SK-N-MC (cell line): Measurements from ENCODE around the gene RNLS.

Source experiments
- DNase-seq: peaks from one replicate; pipeline ENCODE4 v3.0.0-alpha.2; 2011; ENCODE audit warnings: low read depth, low spot score
- H3K27ac ChIP-seq: fragments of 200-600 bp; sonication (generic); 2 replicates; pipeline ENCODE4 v1.5.1; 2016; ENCODE audit warnings: mixed run types
- H3K36me3 ChIP-seq: fragments of 200-600 bp; sonication (generic); 2 replicates; pipeline ENCODE4 v1.6.1; 2017; ENCODE audit warnings: antibody characterized with exemption, low read length, mixed read lengths; ENCODE audit not compliant: insufficient read depth
- H3K4me3 ChIP-seq: fragments of 200-600 bp; sonication (generic); 2 replicates; pipeline ENCODE4 v1.5.1; 2016
- H3K9ac ChIP-seq: fragments of 200-600 bp; sonication (generic); 2 replicates; pipeline ENCODE4 v1.8.0; 2017; ENCODE audit warnings: mixed run types, mixed read lengths; ENCODE audit not compliant: insufficient read length
- H3K9me3 ChIP-seq: fragments of 200-600 bp; sonication (generic); 2 replicates; pipeline ENCODE4 v1.6.1; 2017; ENCODE audit warnings: low read depth, mild to moderate bottlenecking, antibody characterized with exemption, low read length, moderate library complexity, mixed read lengths
- EZH2 ChIP-seq: fragments of 200-600 bp; sonication (generic); IDR thresholded peaks from one replicate; pipeline ENCODE4 v1.6.1; 2017; ENCODE audit warnings: antibody characterized with exemption
- FOXP2 ChIP-seq: optimal IDR thresholded peaks from 2 replicates; pipeline ENCODE3; 2011; ENCODE audit warnings: mild to moderate bottlenecking, moderate library complexity; ENCODE audit not compliant: insufficient read depth; ENCODE audit errors: extremely low read length, control extremely low read depth
- POLR2AphosphoS5 ChIP-seq: IDR thresholded peaks from 2 replicates; pipeline ENCODE4 v1.6.1; 2012; ENCODE audit warnings: mild to moderate bottlenecking, low read depth, low read length, borderline replicate concordance

RNLS gene

DNA sequence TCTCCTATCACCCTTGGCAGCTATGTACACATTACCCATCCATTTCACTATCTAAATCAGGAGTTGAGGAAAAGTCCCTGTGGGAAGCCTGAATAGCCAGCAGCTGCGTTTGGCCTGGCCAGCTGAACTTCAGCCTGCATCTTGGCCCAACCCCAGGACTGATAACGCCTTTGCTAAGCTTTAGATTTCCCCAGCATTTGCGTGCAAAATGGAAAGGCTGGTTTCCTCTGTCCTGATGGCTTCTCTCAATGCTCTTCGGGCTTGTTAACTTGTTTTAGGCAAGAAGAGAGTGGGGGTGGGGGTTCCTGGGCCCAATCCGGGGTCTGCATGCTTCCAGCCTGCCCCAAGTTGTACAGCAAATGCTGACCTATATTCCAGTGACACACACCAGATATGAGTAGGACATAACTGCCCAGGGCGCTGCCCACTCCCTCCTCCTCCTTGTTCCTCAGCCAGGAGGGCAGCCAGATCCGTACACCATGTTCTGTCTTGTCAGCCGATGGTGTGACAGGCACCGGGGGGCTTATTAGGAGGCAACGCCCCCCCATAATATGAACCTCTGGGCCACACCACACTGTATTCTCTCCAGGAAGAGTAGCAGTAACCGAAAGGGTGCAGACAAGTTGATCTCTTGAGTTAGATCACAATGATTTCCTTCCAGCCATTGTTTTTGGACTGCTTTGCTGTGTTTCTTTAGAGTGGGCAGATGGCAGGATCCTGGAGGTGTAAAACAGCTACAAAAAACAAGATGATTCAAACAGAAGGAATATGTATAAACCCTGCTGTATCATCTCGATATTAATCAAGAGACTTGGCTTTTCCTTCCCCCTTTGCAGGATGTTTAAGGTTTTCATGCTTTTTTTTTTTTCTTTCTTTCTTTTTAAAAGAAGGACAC is 339.0 kb downstream of the RNLS start:
- no peaks in the 10 kb centered on the region for H3K36me3 ChIP-seq
- no peak for DNase-seq
- H3K27ac ChIP-seq = no peak overlapping the region
- H3K9ac ChIP-seq = no peak overlapping the region
- H3K4me3 ChIP-seq = no peak overlapping the region
- TF ChIP-seq POLR2AphosphoS5 = no peak
- no peak for TF ChIP-seq FOXP2
- no peak for TF ChIP-seq EZH2
- H3K9me3 ChIP-seq = no peaks in the 10 kb centered on the region

DNA sequence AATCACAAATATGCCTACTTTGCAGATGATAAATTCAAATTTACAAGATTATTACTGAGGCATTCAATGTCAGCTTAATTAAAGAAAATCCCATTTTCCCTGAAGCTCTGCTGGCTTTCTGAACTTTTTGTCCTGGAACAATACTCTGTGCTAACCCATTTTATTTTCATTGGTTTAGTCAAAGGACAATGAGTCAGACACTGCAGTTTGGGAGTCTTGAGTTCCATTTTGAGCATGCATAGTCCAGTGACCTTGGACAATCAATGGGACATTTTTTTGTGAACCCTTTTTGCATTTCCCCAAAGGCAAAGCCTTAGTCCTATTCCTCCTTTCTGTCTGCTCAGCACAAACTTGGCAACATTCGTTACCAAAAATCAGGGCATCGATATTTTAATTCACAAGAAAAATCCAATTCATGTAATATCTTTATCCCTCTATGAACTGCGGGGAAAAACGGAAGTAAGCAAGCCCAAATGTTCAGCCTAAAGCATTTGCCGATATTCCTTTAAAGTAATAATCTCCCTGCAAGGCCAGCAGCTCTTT is 339.8 kb downstream of the RNLS start:
- Histone ChIP-seq H3K36me3 (no peaks in the 10 kb centered on the region), H3K9ac (no peak overlapping the region), H3K27ac (no peak overlapping the region), H3K9me3 (no peaks in the 10 kb centered on the region), H3K4me3 (no peak overlapping the region)
- DNase-seq = no peak
- TF ChIP-seq EZH2 (no peak), POLR2AphosphoS5 (no peak), FOXP2 (no peak)

- DNase-seq = no peak
- Histone ChIP-seq H3K9ac (no peak overlapping the region), H3K36me3 (no peaks in the 10 kb centered on the region), H3K4me3 (no peak overlapping the region), H3K27ac (no peak overlapping the region), H3K9me3 (no peaks in the 10 kb centered on the region)
- no peak for TF ChIP-seq FOXP2
Observed at GRCh38 chr10:88241501-88241900, 341.6 kb downstream of the RNLS start.

- Histone ChIP-seq H3K4me3 (no peak overlapping the region), H3K27ac (no peak overlapping the region), H3K9ac (no peak overlapping the region), H3K36me3 (no peaks in the 10 kb centered on the region), H3K9me3 (no peaks in the 10 kb centered on the region)
- no peak for DNase-seq
- TF ChIP-seq EZH2 (no peak), POLR2AphosphoS5 (no peak), FOXP2 (no peak)
Observed at GRCh38 chr10:88239212-88239611, 343.9 kb downstream of the RNLS start.

DNA sequence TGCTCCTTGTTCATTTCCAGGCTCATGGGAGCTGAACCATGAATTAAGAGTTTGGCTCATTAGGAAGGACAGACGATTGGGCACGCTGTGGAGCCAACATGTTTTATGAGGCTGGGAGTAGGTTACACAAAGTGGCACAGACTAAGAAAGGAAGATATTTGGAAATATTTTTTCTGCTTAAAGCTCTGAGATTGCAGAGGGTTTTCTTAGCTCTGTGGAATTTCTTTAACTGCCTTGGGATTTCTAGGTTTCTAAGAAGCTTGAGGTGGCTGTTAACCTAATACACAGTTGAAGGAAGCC is 344.6 kb downstream of the RNLS start:
- no peak for DNase-seq
- Histone ChIP-seq H3K27ac (no peak overlapping the region), H3K9me3 (no peaks in the 10 kb centered on the region), H3K9ac (no peak overlapping the region), H3K4me3 (no peak overlapping the region), H3K36me3 (no peaks in the 10 kb centered on the region)
- no peak for TF ChIP-seq FOXP2
- TF ChIP-seq EZH2 = no peak
- TF ChIP-seq POLR2AphosphoS5 = no peak

- H3K36me3 ChIP-seq = no peaks in the 10 kb centered on the region
- TF ChIP-seq POLR2AphosphoS5 (no peak), EZH2 (no peak), FOXP2 (no peak)
- no peak for DNase-seq
Observed at GRCh38 chr10:88237896-88238614, 345.1 kb downstream of the RNLS start.

GRCh38 chr10:88236121-88236743 is 346.9 kb downstream of the RNLS start:
- Histone ChIP-seq H3K9ac (no peak overlapping the region), H3K9me3 (no peaks in the 10 kb centered on the region), H3K27ac (no peak overlapping the region), H3K4me3 (no peak overlapping the region), H3K36me3 (no peaks in the 10 kb centered on the region)
- no peak for DNase-seq
- TF ChIP-seq POLR2AphosphoS5 (no peak), FOXP2 (no peak), EZH2 (no peak)

More at GRCh38 chr10:88237896-88238614, 345.1 kb downstream of the RNLS start:
- Histone ChIP-seq H3K9me3 (no peaks in the 10 kb centered on the region), H3K4me3 (no peak overlapping the region), H3K9ac (no peak overlapping the region), H3K27ac (no peak overlapping the region)

DNA sequence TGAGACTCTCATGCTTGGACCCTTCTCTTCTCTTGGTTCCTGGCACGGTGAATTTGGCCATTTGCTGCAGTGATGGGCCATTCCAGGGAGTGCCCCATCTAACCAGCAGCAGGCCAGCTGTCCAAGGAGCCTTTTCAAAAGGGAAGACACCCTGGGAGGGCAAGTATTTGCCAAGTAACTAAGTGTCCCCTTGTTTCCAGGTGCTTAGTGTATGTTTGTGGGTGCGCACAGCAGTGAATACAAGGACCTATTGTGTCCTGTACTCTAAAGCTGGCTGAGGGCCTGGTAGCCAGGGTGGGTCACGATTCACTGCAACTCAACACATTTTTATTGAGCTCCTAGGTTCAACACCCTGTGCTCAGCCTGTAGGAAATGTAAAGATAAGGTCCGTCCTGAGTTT is 348.8 kb downstream of the RNLS start:
- no peak overlapping the region for H3K9ac ChIP-seq
- no peak overlapping the region for H3K27ac ChIP-seq
- TF ChIP-seq FOXP2 (no peak), EZH2 (no peak), POLR2AphosphoS5 (no peak)
- H3K9me3 ChIP-seq = no peaks in the 10 kb centered on the region
- no peak overlapping the region for H3K4me3 ChIP-seq
- no peaks in the 10 kb centered on the region for H3K36me3 ChIP-seq
- DNase-seq = no peak
